K562 (cell line): ENCODE measurements around the gene UNC93B1. TPM values are rescaled to one million over a fixed set of nuclear protein-coding genes. Genes with fewer than 3 reads are reported as not detected.

Source experiments
- ESRRA ChIP-seq: fragments of 450-650 bp; IDR thresholded peaks from 2 replicates; pipeline ENCODE4 v1.6.1; 2014; ENCODE audit warnings: low read depth, mild to moderate bottlenecking, moderate library complexity, borderline replicate concordance
- GABPA ChIP-seq: fragments of 200-800 bp; sonication (Bioruptor generic); conservative IDR thresholded peaks from 2 replicates; pipeline ENCODE4 v1.6.1; 2016; ENCODE audit warnings: low read depth, missing genetic modification characterization, missing compliant biosample characterization
- GATA2 ChIP-seq: sonication (generic); formaldehyde crosslinking; IDR thresholded peaks from 2 replicates; pipeline ENCODE4 v1.4.0; 2020; ENCODE audit warnings: mild to moderate bottlenecking, missing genetic modification reagents
- KLF10 ChIP-seq: fragments of 250-450 bp; sonication (Bioruptor Pico); IDR thresholded peaks from 2 replicates; pipeline ENCODE4 v1.6.1; 2021; ENCODE audit warnings: matching md5 sums
- NFATC3 ChIP-seq: fragments of 450-650 bp; IDR thresholded peaks from 2 replicates; pipeline ENCODE4 v1.6.1; 2017; ENCODE audit warnings: mild to moderate bottlenecking
- PHB2 ChIP-seq: fragments of 450-650 bp; IDR thresholded peaks from 2 replicates; pipeline ENCODE4 v1.6.1; 2017; ENCODE audit warnings: low read depth
- POLR2AphosphoS2 ChIP-seq: IDR thresholded peaks from 2 replicates; pipeline ENCODE4 v1.6.1; 2012; ENCODE audit warnings: low read length, improper control_type of control experiment
- SRSF3 ChIP-seq: fragments of 200-400 bp; formaldehyde crosslinking; IDR thresholded peaks from 2 replicates; pipeline ENCODE4 v1.6.1; 2016; ENCODE audit warnings: mild to moderate bottlenecking, low read length, moderate library complexity; ENCODE audit not compliant: insufficient read depth
- TCF3 ChIP-seq: sonication (generic); formaldehyde crosslinking; IDR thresholded peaks from 2 replicates; pipeline ENCODE4 v1.4.0; 2020; ENCODE audit warnings: mild to moderate bottlenecking, missing genetic modification reagents
- ZBTB1 ChIP-seq: sonication (generic); formaldehyde crosslinking; IDR thresholded peaks from 2 replicates; pipeline ENCODE4 v1.8.1; 2023; ENCODE audit warnings: missing genetic modification reagents, low read depth, mild to moderate bottlenecking, borderline replicate concordance
- ZFP36 ChIP-seq: fragments of 150-350 bp; IDR thresholded peaks from 2 replicates; pipeline ENCODE4 v1.6.1; 2018; ENCODE audit warnings: low read length, low read depth; ENCODE audit not compliant: partially characterized antibody
- ZKSCAN1 ChIP-seq: fragments of 150-350 bp; IDR thresholded peaks from 2 replicates; pipeline ENCODE4 v1.6.1; 2016; ENCODE audit warnings: low read depth, low read length
- ZNF224 ChIP-seq: sonication (generic); formaldehyde crosslinking; IDR thresholded peaks from 2 replicates; pipeline ENCODE4 v1.8.0; 2022; ENCODE audit warnings: mild to moderate bottlenecking, missing genetic modification reagents
- ZNF551 ChIP-seq: fragments of 250-450 bp; sonication (Bioruptor Pico); IDR thresholded peaks from 2 replicates; pipeline ENCODE4 v1.5.0; 2021; ENCODE audit warnings: mild to moderate bottlenecking, moderate library complexity
- polyA plus RNA-seq, 8 experiments: library from polyadenylated mRNA; depleted of rRNA in 4 of 8; stranded (reverse) in 5 of 8; unstranded in 3 of 8; fragments of >200 nt; fragmentation: Nextera tagmentation in 2 of 8; fragmentation: Illumina TruSeq in 1 of 8; extraction: Ambion mirVana in 2 of 8; extraction: Trizol in 1 of 8; gene quantifications; 2 replicates each; pipeline versions ENCODE4 v1.2.1 to v1.2.3, GENCODE V29; 2011 to 2014; ENCODE audit warnings: inconsistent platforms in 1 of 8, missing spikeins in 1 of 8
- total RNA-seq, 7 experiments: library from RNA; depleted of rRNA in 6 of 7; stranded (reverse); fragments of >200 nt in 6 of 7; fragmentation: Illumina TruSeq in 2 of 7; extraction: Trizol in 2 of 7; gene quantifications; 2 replicates each; pipeline versions ENCODE4 v1.2.1 to v1.2.3, GENCODE V29; 2011 to 2021; ENCODE audit warnings: low replicate concordance in 1 of 7
- TF ChIP-seq, protein P1 (sequence below): fragments of 200-800 bp; sonication (Bioruptor generic); IDR thresholded peaks from 2 replicates; pipeline ENCODE4 v1.6.1; 2017; ENCODE audit warnings: missing genetic modification characterization, missing compliant biosample characterization
- TF ChIP-seq, protein P2 (sequence below): fragments of 450-650 bp; formaldehyde crosslinking; IDR thresholded peaks from 2 replicates; pipeline ENCODE4 v1.4.0; 2020; ENCODE audit warnings: mild to moderate bottlenecking, moderate library complexity
- TF ChIP-seq, protein P3 (sequence below): fragments of 250-450 bp; sonication (Bioruptor Pico); IDR thresholded peaks from 2 replicates; pipeline ENCODE4 v1.8.0; 2021; ENCODE audit warnings: borderline replicate concordance, mild to moderate bottlenecking, moderate library complexity; ENCODE audit not compliant: poor library complexity, severe bottlenecking
- TF ChIP-seq, protein P4 (sequence below): fragments of 250-450 bp; sonication (Bioruptor Pico); IDR thresholded peaks from 2 replicates; pipeline ENCODE4 v1.4.0; 2020; ENCODE audit warnings: mild to moderate bottlenecking
- TF ChIP-seq, protein P5 (sequence below): fragments of 250-450 bp; sonication (Bioruptor Pico); IDR thresholded peaks from 2 replicates; pipeline ENCODE4 v1.8.0; 2022; ENCODE audit warnings: inconsistent platforms, mild to moderate bottlenecking, moderate library complexity, borderline replicate concordance
- TF ChIP-seq, protein P6 (sequence below): fragments of 450-650 bp; formaldehyde crosslinking; IDR thresholded peaks from 2 replicates; pipeline ENCODE4 v1.4.0; 2020; ENCODE audit warnings: mild to moderate bottlenecking

The UNC93B1 gene
- total and polyA plus RNA-seq, 9 of the 15 experiments (the other 6 are each of a cell fraction or from before 2014, with no cell fraction given): 0.10 to 13.6 (median 6.5) TPM

DNA sequence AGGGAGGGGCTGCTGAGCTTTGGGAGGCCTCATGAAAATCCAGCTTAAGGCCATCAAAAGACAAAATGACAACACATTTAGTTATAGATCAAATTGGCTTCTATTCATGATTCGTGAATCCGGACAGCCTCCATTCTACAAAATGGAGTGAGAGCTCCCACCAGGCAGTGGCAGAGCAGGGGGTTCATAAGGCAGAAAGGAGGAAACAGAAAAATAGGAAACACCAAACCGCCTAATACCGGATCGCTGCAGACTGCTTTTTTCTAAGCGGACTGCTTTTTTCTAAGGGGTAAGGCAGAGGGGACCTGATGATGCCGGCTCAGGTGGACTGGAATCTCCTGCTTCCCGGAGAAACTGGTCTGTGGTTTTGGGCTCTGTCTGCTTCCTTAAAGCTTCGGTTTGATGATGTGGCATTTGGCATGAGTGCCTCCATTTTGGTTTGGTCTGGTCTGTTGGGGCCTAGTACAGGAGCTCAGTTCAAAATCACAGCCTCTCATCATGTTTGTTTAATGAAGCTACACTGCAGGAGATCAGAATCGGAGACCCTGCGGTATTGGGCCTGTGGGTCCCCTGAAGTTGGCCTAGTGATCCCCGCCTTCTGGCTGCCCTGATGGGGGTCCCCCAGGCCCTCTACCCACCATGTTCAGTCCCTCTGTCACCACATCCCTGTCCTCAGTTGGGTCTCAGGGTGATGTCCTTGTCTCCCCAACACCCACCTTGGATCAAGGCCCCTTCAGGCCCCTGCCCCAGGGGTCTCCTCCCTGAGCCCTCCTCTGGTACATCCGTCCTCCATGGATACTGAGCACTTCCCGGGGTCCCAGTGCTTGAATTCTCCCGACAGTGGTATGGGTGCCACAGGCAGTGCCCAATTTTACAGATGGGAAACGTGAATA lies 7.4 kb upstream of the UNC93B1 start (continued):
- TF ChIP-seq, protein P1, sequence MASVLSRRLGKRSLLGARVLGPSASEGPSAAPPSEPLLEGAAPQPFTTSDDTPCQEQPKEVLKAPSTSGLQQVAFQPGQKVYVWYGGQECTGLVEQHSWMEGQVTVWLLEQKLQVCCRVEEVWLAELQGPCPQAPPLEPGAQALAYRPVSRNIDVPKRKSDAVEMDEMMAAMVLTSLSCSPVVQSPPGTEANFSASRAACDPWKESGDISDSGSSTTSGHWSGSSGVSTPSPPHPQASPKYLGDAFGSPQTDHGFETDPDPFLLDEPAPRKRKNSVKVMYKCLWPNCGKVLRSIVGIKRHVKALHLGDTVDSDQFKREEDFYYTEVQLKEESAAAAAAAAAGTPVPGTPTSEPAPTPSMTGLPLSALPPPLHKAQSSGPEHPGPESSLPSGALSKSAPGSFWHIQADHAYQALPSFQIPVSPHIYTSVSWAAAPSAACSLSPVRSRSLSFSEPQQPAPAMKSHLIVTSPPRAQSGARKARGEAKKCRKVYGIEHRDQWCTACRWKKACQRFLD (CRISPR knock-in tag): peak; percentile 82
- TF ChIP-seq NFATC3: no peak
- TF ChIP-seq GABPA (tag): no peak
- TF ChIP-seq KLF10: no peak
- TF ChIP-seq SRSF3: no peak
- TF ChIP-seq ZFP36: no peak
- TF ChIP-seq, protein P2, sequence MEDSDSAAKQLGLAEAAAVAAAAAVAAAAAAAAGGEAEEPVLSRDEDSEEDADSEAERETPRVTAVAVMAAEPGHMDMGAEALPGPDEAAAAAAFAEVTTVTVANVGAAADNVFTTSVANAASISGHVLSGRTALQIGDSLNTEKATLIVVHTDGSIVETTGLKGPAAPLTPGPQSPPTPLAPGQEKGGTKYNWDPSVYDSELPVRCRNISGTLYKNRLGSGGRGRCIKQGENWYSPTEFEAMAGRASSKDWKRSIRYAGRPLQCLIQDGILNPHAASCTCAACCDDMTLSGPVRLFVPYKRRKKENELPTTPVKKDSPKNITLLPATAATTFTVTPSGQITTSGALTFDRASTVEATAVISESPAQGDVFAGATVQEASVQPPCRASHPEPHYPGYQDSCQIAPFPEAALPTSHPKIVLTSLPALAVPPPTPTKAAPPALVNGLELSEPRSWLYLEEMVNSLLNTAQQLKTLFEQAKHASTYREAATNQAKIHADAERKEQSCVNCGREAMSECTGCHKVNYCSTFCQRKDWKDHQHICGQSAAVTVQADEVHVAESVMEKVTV: no peak
- TF ChIP-seq POLR2AphosphoS2: no peak
- TF ChIP-seq, protein P3, sequence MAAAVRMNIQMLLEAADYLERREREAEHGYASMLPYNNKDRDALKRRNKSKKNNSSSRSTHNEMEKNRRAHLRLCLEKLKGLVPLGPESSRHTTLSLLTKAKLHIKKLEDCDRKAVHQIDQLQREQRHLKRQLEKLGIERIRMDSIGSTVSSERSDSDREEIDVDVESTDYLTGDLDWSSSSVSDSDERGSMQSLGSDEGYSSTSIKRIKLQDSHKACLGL (CRISPR knock-in tag): no peak
- TF ChIP-seq ZNF551 (CRISPR knock-in tag): no peak
- no peak for TF ChIP-seq ZNF224 (CRISPR knock-in tag)
- no peak for TF ChIP-seq ZBTB1 (CRISPR knock-in tag)
- no peak for TF ChIP-seq ZKSCAN1
- TF ChIP-seq, protein P4, sequence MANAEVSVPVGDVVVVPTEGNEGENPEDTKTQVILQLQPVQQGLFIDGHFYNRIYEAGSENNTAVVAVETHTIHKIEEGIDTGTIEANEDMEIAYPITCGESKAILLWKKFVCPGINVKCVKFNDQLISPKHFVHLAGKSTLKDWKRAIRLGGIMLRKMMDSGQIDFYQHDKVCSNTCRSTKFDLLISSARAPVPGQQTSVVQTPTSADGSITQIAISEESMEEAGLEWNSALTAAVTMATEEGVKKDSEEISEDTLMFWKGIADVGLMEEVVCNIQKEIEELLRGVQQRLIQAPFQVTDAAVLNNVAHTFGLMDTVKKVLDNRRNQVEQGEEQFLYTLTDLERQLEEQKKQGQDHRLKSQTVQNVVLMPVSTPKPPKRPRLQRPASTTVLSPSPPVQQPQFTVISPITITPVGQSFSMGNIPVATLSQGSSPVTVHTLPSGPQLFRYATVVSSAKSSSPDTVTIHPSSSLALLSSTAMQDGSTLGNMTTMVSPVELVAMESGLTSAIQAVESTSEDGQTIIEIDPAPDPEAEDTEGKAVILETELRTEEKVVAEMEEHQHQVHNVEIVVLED (CRISPR knock-in tag): no peak
- TF ChIP-seq TCF3 (CRISPR knock-in tag): no peak
- TF ChIP-seq ESRRA: no peak
- no peak for TF ChIP-seq PHB2
- TF ChIP-seq, protein P5, sequence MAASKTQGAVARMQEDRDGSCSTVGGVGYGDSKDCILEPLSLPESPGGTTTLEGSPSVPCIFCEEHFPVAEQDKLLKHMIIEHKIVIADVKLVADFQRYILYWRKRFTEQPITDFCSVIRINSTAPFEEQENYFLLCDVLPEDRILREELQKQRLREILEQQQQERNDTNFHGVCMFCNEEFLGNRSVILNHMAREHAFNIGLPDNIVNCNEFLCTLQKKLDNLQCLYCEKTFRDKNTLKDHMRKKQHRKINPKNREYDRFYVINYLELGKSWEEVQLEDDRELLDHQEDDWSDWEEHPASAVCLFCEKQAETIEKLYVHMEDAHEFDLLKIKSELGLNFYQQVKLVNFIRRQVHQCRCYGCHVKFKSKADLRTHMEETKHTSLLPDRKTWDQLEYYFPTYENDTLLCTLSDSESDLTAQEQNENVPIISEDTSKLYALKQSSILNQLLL (CRISPR knock-in tag): no peak
- no peak for TF ChIP-seq GATA2
- TF ChIP-seq, protein P6, sequence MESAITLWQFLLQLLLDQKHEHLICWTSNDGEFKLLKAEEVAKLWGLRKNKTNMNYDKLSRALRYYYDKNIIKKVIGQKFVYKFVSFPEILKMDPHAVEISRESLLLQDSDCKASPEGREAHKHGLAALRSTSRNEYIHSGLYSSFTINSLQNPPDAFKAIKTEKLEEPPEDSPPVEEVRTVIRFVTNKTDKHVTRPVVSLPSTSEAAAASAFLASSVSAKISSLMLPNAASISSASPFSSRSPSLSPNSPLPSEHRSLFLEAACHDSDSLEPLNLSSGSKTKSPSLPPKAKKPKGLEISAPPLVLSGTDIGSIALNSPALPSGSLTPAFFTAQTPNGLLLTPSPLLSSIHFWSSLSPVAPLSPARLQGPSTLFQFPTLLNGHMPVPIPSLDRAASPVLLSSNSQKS: no peak
